Measurements from ENCODE around the gene INPP5J.
A peak's percentile ranks its signal among the peaks of the same experiment; 100 is the strongest.

INPP5J gene

DNA sequence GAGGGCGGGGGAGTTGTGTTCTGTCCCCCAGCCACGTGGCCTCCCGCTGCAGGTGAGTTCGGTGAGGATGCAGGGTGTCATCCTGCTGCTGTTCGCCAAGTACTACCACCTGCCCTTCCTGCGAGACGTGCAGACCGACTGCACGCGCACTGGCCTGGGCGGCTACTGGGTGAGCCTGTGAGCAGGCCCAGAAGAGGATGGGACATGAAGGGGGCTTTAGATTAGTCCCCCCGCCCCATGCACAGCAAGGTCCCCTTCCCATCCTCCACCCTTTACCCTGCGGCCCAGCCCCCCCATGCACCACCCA is 4.1 kb downstream of the INPP5J start:
- no peak for DNase-seq

GRCh38 chr22:31127181-31127772 is 4.5 kb downstream of the INPP5J start:
- no peak for DNase-seq

GRCh38 chr22:31128156-31128555 is 5.4 kb downstream of the INPP5J start:
- DNase-seq, result no peak

- no peak for DNase-seq
Measured at GRCh38 chr22:31130873-31131272, 8.1 kb downstream of the INPP5J start.

DNA sequence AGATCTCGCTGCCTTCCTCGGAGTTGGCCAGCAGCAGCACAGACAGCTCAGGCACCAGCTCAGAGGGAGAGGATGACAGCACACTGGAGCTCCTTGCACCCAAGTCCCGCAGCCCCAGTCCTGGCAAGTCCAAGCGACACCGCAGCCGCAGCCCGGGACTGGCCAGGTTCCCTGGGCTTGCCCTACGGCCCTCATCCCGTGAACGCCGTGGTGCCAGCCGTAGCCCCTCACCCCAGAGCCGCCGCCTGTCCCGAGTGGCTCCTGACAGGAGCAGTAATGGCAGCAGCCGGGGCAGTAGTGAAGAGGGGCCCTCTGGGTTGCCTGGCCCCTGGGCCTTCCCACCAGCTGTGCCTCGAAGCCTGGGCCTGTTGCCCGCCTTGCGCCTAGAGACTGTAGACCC is 11.1 kb downstream of the INPP5J start:
- DNase-seq, result no peak

- no peak for DNase-seq
Measured at GRCh38 chr22:31134688-31135087, 11.9 kb downstream of the INPP5J start.

DNA sequence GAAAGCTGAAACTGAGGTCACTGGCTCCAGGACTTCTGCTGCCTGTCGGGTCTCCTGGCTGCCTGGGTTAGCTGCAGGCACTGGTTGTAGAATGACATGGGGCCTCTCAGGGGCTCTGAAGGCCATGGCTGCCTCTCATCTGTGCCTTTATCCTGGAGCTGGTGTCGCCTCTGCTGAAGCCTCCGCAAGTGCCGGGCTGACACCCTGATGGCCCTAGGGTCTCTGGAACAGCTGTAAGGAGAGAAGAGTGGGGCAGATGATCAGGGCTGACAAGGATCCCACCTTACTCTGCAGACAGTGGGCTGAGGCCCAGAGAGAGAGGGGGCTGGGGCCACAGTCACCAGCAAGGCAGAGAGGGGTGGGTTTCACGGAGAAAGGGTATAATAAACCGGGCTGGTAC is 12.9 kb downstream of the INPP5J start:
- no peak for DNase-seq

DNA sequence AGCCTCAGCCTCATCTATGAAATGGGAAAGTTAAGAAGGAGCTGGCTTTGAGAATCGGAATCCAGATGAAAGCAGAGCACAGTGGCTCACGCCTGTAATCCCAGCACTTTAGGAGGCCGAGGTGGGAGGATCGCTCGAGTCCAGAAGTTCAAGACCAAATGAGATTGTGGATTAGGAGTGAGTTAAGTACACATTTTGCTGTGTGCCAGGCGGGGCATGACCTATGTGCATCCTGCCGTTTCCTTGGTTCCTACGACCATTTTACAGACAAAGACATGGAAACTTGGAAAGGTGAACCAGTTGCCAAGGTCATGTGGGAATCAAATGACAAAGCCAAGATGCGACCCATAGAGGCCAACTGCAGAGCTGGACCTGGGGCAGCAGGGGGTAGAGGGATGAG is 13.4 kb downstream of the INPP5J start:
- DNase-seq, result no peak

DNA sequence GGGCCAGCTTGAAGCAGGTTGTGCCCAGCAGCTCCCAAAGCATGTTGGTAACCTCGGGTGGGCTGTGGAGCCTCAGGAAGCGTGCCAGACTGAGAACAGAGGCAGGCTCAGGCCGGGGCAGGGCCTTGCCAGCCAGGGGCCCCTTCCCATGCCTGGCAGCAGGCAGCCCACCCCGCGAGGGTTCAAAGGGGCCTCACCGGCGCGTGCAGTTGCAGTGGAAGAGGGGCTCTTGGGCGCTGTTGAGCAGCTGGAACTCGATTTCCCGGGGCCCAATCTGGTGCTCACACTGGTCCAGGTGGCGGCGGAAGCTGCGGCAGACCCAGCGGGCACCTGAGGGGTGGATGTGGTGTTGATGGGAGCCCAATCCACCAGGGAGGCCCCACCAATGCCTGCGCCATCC is 13.9 kb downstream of the INPP5J start:
- DNase-seq, result no peak

GRCh38 chr22:31137721-31138120 is 15.0 kb downstream of the INPP5J start:
- no peak for DNase-seq

- no peak for DNase-seq
Measured at GRCh38 chr22:31138126-31138525, 15.4 kb downstream of the INPP5J start.

DNA sequence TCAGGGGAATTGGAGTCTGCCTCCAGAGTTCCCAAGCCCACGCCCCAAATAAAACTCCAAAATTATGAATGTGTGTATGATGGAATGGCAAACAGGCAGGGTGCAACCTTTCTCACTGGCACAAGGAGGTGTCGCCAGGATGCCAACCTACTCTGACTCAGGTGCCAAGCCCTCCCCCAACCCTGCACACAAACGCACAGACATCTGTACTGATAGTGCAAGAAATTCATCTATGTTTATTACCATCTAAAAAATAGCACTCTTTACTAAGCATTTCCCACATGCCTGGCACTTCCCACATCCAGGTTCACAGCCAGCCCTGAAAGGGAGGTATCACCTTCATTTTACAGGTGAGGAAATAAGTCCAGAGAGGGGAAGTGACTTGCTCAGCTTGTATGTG is 16.3 kb downstream of the INPP5J start:
- no peak for DNase-seq

DNA sequence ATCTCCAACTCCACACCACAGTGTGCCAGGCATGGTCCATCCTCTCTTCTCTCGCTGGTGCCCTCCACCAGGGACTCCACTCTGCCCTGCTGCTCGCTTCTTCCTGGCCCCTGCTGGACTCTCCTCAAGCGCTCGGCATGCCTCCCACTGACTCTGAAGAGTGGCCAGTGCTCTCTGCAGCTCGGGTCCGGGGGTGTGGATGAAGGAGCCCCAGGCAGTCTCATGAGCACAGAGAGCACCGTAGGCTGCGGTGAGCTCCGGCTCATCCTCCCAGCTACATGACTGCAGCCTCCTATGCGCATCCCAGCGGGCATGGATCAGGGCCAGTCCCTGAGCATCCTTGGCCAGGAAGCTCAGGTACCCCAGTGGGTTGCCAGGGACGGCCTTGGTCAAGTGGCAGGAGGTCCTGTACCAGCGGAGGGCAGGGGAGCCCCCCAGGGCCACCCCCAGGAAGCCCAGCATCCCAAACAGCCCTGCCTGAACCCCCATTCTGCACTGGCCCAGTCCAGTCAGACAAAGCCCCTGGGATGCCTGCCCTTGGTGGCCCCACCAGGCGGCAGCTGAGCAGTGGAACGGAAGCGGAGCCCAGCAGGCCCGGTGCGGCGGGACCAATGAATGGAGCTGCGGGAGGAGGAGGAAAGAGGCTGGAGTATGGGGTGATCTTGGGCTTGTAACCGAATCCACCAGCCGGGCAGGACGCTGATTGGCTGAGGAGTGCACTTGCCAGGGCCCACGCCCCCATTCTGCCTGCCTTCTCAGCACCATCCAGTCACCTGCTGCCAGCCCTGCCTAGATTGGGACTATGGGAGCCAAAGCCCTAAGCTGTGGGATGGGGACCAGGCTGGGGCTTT is 17.3 kb downstream of the INPP5J start, which contains the start of gene PLA2G3:
Gene PLA2G3, minus strand, starts transcription at position 643 of the 851 bp plus-strand sequence. Its CDS starts 154 bp downstream, at position 489.
- no peak for DNase-seq

DNA sequence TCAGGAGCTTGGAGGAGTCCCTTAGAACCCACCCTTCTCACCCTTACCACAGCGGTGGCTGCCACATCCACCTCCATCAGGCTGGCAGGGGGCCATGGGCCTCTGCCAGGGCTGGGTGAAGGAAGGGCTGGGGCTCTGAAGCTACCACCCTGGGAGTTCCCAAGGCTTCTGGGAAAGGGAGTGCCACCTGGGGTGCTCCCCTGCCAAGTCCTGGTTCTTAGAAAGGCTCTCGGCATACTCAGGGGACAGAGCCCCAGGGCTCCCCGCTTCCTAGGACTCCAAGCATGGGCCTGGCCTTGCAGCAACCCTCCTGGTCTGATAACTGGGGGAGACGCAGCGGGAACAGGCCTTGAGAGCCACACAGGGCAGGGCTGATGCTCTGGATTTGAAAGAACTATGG is 18.0 kb downstream of the INPP5J start:
- DNase-seq, result no peak

- no peak for DNase-seq
Measured at GRCh38 chr22:31141551-31141950, 18.8 kb downstream of the INPP5J start.

- DNase-seq, result no peak
Measured at GRCh38 chr22:31142285-31142684, 19.5 kb downstream of the INPP5J start.

DNA sequence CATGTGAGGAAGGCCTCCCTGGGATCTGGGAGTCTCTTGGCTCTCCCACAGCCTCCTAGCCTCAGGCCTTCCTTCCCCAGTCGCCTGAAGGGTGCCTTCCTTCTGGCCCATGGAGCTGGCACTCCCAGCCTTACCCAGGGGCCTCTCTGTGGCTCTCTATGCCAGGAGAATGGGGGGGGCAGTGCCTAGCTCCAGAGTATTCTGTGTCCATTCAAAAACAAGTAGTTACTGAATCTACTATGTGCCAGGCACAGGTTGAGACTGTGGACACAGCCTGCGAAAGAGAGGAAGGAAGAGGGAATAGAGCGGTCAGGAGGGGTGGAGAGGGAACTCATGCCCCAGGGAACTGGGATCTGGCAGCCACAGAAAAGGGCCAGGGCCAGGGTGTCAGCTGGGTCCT is 20.3 kb downstream of the INPP5J start:
- DNase-seq, result no peak

- DNase-seq, result no peak
Measured at GRCh38 chr22:31143537-31143936, 20.8 kb downstream of the INPP5J start.

DNA sequence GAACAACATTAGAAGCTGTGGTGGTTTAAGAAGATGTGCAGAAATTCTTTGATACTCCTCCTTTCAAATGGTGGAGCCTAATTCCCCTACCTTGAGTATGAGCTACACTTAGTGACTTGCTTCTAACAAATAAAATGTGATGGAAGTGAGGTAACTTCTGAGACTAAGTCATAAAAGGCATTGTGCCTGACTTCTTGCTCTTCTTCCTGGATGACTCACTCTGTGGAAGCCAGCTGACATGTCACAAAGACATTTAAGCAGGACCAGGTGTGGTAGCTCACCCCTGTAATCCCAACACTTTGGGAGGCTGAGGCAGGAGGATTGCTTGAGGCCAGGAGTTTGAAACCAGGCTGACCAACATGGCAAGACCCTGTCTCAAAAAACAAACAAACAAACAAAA is 21.5 kb downstream of the INPP5J start:
- no peak for DNase-seq

GRCh38 chr22:31148488-31148887 is 25.7 kb downstream of the INPP5J start:
- DNase-seq, result no peak

DNA sequence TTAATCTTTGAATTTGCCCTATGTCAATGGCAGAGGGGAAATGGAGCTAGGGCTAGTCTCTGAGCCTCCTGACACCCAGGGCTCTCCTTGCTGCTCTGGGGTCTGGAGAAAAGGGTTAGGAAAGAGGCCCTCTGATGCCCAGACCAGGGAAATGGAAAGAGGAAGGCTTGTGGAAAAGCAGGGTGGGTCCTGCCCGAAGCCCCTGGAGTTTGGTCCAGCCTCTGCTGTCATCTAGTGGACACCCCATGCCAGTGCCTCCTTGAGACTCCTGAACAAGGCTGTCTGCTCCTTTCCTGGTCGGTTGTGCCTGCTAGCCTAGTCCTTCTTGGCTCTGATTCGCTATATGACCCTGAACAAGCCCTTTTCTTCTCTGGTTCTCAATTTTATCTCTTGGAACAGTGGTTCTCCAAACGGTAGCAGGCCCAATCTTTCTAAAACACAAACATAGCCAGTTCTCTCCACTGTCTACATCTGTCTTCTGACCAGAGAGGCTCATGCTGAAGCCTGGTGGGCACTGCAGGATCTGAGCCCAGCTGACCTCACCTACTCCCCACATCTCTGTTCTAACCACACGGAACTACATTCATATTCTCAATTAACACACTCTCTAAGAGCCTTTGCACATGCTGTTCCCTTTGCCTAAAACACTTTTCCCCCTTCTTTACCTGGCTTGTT is 26.3 kb downstream of the INPP5J start:
- DNase-seq, result peak; percentile 52

DNA sequence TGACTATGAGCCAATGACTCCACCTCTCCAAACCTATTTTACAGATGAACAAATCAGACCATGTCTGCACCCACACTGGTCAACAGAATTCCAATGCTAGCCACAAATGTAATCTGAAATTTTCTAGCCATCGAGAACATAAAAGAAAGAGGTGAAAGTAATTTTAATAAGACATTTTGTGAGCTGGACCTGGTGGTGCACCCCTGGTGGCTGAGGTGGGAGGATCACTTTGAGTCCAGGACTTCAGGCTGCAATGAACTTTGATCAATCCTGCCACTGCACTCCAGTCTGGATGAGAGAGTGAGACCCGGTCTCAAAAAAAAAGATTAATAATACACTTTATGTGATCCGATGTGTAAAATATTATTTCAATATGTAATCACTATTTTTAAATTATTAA is 27.8 kb downstream of the INPP5J start:
- DNase-seq, result no peak

DNA sequence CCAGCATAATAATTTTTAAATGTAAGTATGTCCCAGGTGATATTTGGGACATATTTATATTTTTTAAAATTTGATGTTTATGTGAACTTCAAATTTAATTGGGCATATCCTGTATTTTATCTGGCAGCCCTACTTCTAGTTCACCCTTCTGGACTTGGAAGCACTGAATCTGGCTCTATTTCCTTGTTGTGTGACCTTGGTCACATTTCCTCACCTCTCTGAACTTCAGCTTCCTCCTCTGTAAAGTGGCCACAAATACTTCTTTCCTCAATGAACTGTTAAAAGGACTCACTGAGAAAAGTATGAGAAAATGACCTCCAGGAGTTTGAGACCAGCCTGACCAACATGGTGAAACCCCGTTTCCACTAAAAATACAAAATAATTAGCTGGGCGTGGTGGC is 29.1 kb downstream of the INPP5J start:
- no peak for DNase-seq

DNA sequence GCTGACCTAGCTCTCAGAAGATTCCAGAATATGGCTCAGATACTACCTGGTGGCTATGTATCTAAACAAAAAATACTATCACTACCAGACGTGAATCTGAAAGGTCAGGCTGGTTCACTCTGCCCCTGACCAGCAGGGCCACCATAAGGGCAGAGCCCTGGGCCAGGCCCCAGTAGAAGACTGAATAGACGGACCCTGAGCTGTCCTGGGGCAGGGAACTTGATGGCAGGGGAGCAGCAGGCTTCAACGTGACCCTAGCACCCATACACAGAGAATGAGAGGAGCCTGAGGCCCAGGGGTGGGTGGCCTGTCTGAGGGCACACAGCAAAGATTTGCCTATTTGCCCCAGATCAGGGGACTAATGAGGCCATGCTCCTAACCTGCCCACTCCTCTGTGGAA is 30.6 kb downstream of the INPP5J start:
- DNase-seq, result no peak

All from MV-4-11 (cell line).